ENCODE measurements around the gene BAIAP2L1. TPM values are rescaled to one million over a fixed set of nuclear protein-coding genes. Genes with fewer than 3 reads are reported as not detected.

BAIAP2L1 gene
- total RNA-seq, 2 donors from 2014 or later = 63.9 to 66.2 TPM

GRCh38 chr7:98341106-98341505 is 59.8 kb downstream of the BAIAP2L1 start:
- no peak for DNase-seq
- no peaks in the 10 kb centered on the region for H3K9me3 ChIP-seq
- no peaks in the 10 kb centered on the region for H3K4me1 ChIP-seq
- H3K9ac ChIP-seq (ENCODE audit: low read depth in 2 of 2, low read length in 2 of 2) = no peak overlapping the region
- H3K27ac ChIP-seq = no peak overlapping the region
- no peak for TF ChIP-seq CTCF (IDR thresholded peaks at IDR 0.05)
- H3K36me3 ChIP-seq = no peaks in the 10 kb centered on the region
- intact Hi-C loops (cut with DNase I) = no loop called here
- H3K4me3 ChIP-seq = no peak overlapping the region
- no peaks in the 10 kb centered on the region for H3K27me3 ChIP-seq

- intact Hi-C loops (cut with DNase I) = no loop called here
- Histone ChIP-seq H3K27me3 (no peaks in the 10 kb centered on the region), H3K4me3 (no peak overlapping the region), H3K9me3 (no peaks in the 10 kb centered on the region), H3K36me3 (no peaks in the 10 kb centered on the region), H3K27ac (no peak overlapping the region), H3K4me1 (no peaks in the 10 kb centered on the region), H3K9ac (ENCODE audit: low read depth in 2 of 2, low read length in 2 of 2) (no peak overlapping the region)
- TF ChIP-seq CTCF (IDR thresholded peaks at IDR 0.05) = no peak
- no peak for DNase-seq
These were observed 61.8 kb downstream of the BAIAP2L1 start for GRCh38 chr7:98339043-98339442.

GRCh38 chr7:98338441-98338840 is 62.4 kb downstream of the BAIAP2L1 start:
- Histone ChIP-seq H3K9me3 (no peaks in the 10 kb centered on the region), H3K36me3 (no peaks in the 10 kb centered on the region), H3K9ac (ENCODE audit: low read depth in 2 of 2, low read length in 2 of 2) (no peak overlapping the region), H3K27ac (no peak overlapping the region), H3K4me1 (no peaks in the 10 kb centered on the region), H3K4me3 (no peak overlapping the region), H3K27me3 (no peaks in the 10 kb centered on the region)
- intact Hi-C loops (cut with DNase I) = no loop called here
- TF ChIP-seq CTCF (IDR thresholded peaks at IDR 0.05) = no peak
- DNase-seq = no peak

- H3K36me3 ChIP-seq = no peaks in the 10 kb centered on the region
- H3K9me3 ChIP-seq = no peaks in the 10 kb centered on the region
- TF ChIP-seq CTCF (IDR thresholded peaks at IDR 0.05) = no peak
- no peak overlapping the region for H3K4me3 ChIP-seq
- no peak overlapping the region for H3K27ac ChIP-seq
- no peak overlapping the region for H3K9ac ChIP-seq (ENCODE audit: low read depth in 2 of 2, low read length in 2 of 2)
- no peak for DNase-seq
- no peaks in the 10 kb centered on the region for H3K27me3 ChIP-seq
- intact Hi-C loops (cut with DNase I) = no loop called here
- H3K4me1 ChIP-seq = no peaks in the 10 kb centered on the region
These were observed 65.4 kb downstream of the BAIAP2L1 start for GRCh38 chr7:98335411-98335977.

- Histone ChIP-seq H3K9me3 (no peaks in the 10 kb centered on the region), H3K9ac (ENCODE audit: low read depth in 2 of 2, low read length in 2 of 2) (no peak overlapping the region), H3K27ac (no peak overlapping the region), H3K4me1 (no peaks in the 10 kb centered on the region), H3K27me3 (no peaks in the 10 kb centered on the region), H3K36me3 (no peaks in the 10 kb centered on the region), H3K4me3 (no peak overlapping the region)
- intact Hi-C loops (cut with DNase I) = no loop called here
- no peak for DNase-seq
- TF ChIP-seq CTCF (IDR thresholded peaks at IDR 0.05) = no peak
These were observed 66.8 kb downstream of the BAIAP2L1 start for GRCh38 chr7:98334081-98334480.
